Subcutaneous abdominal adipose tissue (tissue), 5 donors: ENCODE results near the gene RHNO1.

ENCODE experiments used
- H3K27ac ChIP-seq: one replicate; pipeline ENCODE4 v1.7.0; 2013; ENCODE audit warnings: low read depth, mild to moderate bottlenecking, inconsistent platforms, low read length, moderate library complexity
- H3K27me3 ChIP-seq, 5 donors: one replicate each; pipeline ENCODE4 v1.7.0; 2013; ENCODE audit warnings: low read length in 5 of 5, inconsistent platforms in 1 of 5; ENCODE audit not compliant: control insufficient read depth in 5 of 5, insufficient read depth in 4 of 5
- H3K36me3 ChIP-seq, 5 donors: one replicate each; pipeline ENCODE4 v1.7.0; 2013; ENCODE audit warnings: low read length in 5 of 5; ENCODE audit not compliant: control insufficient read depth in 5 of 5, insufficient read depth in 5 of 5
- H3K4me1 ChIP-seq, 5 donors: one replicate each; pipeline ENCODE4 v1.7.0; 2013; ENCODE audit warnings: low read length in 5 of 5, mild to moderate bottlenecking in 3 of 5, moderate library complexity in 1 of 5; ENCODE audit not compliant: control insufficient read depth in 5 of 5, insufficient read depth in 5 of 5
- H3K4me3 ChIP-seq, 5 donors: one replicate each; pipeline ENCODE4 v1.7.0; 2013; ENCODE audit warnings: low read length in 5 of 5, low read depth in 1 of 5
- H3K9ac ChIP-seq, 5 donors: one replicate each; pipeline ENCODE4 v1.7.0; 2013; ENCODE audit warnings: low read length in 5 of 5, mild to moderate bottlenecking in 4 of 5, moderate library complexity in 3 of 5
- H3K9me3 ChIP-seq, 5 donors: one replicate each; pipeline ENCODE4 v1.7.0; 2013; ENCODE audit warnings: low read length in 5 of 5; ENCODE audit not compliant: control insufficient read depth in 5 of 5
- donor health status: healthy.
- donor health status: healthy.
- donor health status: healthy.
- donor health status: healthy.
- donor health status: healthy.

The RHNO1 gene

GRCh38 chr12:2879853-2880252 lies 2.8 kb downstream of the RHNO1 start:
- no peaks in the 10 kb centered on the region for H3K9me3 ChIP-seq
- no peaks in the 10 kb centered on the region for H3K36me3 ChIP-seq
- no peaks in the 10 kb centered on the region for H3K27me3 ChIP-seq
- H3K4me3 ChIP-seq: no peak overlapping the region
- peaks cover 2 to 20% (median 19%) of the 10 kb centered on the region in 5 donors for H3K4me1 ChIP-seq
- no peak overlapping the region for H3K27ac ChIP-seq
- no peak overlapping the region for H3K9ac ChIP-seq

DNA sequence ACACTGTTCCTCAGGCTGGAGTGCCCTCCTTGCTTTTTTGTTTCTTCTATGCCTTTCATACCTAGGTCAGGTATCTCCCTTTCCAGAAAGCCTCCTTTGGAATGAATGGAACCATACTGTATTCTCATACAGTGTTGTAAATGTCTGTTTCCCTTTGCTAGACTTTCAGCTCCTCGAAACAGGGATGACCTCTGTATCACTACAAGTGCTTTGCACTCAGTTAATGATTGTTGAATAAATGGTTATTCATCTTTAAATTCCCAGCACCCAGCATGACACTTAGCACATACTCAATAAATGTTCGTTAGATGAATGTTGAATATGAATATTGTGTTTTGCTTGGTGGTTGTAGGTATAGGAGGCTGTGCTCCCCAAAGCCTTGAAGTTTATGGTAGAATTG lies 7.8 kb downstream of the RHNO1 start:
- Histone ChIP-seq H3K36me3 (peaks cover 0 to 4% (median 0%) of the 10 kb centered on the region in 5 donors), H3K4me1 (no peaks in the 10 kb centered on the region), H3K9ac (no peak overlapping the region), H3K9me3 (no peaks in the 10 kb centered on the region), H3K4me3 (no peak overlapping the region), H3K27me3 (no peaks in the 10 kb centered on the region), H3K27ac (no peak overlapping the region)

- Histone ChIP-seq H3K27me3 (no peaks in the 10 kb centered on the region), H3K4me1 (peaks cover 0 to 13% (median 12%) of the 10 kb centered on the region in 5 donors), H3K27ac (no peak overlapping the region), H3K9ac (no peak overlapping the region), H3K4me3 (no peak overlapping the region), H3K9me3 (no peaks in the 10 kb centered on the region), H3K36me3 (peaks cover 0 to 4% (median 0%) of the 10 kb centered on the region in 5 donors)
Measured at GRCh38 chr12:2886768-2887450, 9.9 kb downstream of the RHNO1 start.

GRCh38 chr12:2890001-2890387 lies 13.0 kb downstream of the RHNO1 start:
- Histone ChIP-seq H3K9ac (peak overlapping the region; percentile 63 to 84 (median 74)), H3K27ac (peak overlapping the region; percentile 97), H3K36me3 (peaks cover 0 to 4% (median 0%) of the 10 kb centered on the region in 5 donors), H3K27me3 (no peaks in the 10 kb centered on the region), H3K4me3 (peak overlapping the region; percentile 70 to 91 (median 76)), H3K4me1 (peaks cover under 1 to 32% (median 26%) of the 10 kb centered on the region in 5 donors), H3K9me3 (no peaks in the 10 kb centered on the region)

DNA sequence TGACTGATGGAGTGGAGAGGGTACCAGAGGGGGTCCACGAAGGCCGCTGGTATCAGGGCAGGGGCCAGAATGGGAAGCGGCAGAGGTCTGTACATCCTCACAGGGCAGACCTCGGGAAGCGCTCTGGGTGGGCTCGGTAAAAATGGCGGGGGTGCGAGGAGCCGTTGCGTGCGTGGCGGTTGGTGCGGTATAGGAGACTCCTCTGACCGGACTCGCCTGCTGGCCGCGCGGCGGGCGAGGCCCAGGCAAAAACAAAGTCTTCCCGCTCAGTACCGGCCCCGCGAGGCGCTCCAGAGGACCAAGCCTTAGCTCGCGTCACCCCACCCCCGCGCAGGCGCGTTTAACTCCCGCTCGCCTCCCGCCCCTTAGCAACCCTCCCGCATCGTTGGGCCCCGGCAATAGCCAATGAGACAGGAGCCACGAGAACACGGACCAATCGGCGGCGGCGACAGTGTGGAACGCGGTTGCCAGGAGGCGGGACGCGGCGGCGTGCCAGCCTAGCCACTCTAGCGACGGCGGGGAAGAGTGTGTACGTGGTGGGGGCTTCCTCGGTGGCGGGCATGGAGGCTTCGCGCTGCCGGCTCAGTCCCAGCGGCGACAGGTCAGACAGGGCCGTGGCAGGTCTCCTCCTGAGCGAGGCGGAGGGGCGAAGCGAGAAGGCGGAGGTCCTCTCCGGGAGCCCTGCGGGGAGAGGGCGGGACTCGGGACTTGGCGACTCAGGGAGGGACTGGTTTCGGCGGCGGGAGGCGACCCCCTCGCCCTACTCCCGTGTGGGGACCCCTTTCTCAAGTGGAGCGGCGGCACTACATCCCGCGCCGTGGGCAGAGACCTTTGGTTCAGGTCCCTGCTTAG lies 13.6 kb downstream of the RHNO1 start, which contains the start of gene TULP3:
Gene TULP3 (plus strand): TSS at position 504 of the 852 bp plus-strand sequence. CDS start 57 bp downstream, at position 561.
- Histone ChIP-seq H3K36me3 (peaks cover 0 to 4% (median 0%) of the 10 kb centered on the region in 5 donors), H3K9me3 (no peaks in the 10 kb centered on the region), H3K27ac (peak within 1 kb of the TSS; percentile 97), H3K9ac (peak within 1 kb of the TSS; percentile 73 to 95 (median 93)), H3K27me3 (no peaks in the 10 kb centered on the region), H3K4me3 (peak within 1 kb of the TSS; percentile 71 to 91 (median 90)), H3K4me1 (peaks cover 5 to 36% (median 27%) of the 10 kb centered on the region in 5 donors)

DNA sequence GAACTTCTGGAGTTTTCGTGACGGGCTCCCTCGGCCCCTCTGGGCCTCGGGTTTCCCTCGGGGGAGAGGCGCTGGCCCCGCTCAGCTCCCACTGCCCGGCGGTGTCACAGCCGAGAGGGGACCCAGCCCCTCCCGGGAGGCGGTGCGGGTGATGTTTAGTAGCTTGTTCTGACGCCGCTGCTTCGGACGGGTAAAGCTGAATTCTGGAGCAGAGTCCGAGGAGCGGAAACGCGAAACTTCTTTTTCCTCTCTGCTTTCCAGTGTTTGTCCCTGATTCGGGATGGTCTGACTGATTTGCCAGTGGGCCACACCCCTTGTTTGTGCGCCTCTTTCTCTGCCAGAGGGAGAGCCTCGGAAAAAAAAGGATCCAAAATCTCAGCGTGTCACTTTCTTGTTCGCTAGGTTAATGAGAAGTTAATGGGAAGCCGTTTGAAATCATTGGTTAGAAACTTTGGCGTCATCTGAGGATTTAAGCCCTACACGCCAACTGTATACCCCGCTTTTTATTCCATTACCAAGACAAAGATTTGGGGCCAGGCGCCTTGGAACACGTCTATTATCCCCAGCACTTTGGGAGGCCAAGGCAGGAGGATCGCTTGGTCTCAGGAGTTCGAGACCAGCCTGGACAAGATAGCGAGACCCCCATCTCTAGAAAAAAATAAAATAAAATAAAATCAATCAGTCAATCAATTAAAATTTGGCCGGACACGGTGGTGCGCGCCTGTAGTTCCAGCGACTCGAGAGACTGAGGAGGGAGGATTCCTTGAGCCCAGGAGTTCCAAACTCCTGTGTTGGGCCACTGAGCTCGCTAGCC lies 14.4 kb downstream of the RHNO1 start:
- Histone ChIP-seq H3K9me3 (no peaks in the 10 kb centered on the region), H3K27ac (peak overlapping the region; percentile 97)

DNA sequence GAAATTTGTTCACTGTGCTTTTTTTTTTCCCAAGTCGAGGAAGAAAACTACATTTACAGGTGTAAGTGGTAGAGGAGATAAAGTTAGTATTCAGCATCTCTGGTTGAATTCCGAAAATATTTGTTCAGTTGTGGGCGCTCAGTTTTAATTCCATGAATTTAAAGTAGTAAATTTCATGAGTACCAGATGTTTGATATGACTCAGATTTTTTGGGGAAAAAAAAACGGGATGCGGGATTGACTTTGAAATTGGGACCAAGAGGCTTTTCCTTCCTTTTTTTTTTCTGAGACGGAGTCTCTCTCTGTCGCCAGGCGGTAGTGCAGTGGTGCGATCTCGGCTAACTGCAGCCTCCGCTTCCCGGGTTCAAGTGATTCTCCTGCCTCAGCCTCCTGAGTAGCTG lies 15.2 kb downstream of the RHNO1 start:
- H3K27ac ChIP-seq: peak overlapping the region; percentile 97
- peak overlapping the region in 1 of 5 donors; percentile 24 for H3K4me3 ChIP-seq
- H3K9me3 ChIP-seq: no peaks in the 10 kb centered on the region
- no peaks in the 10 kb centered on the region for H3K27me3 ChIP-seq
- peaks cover 0 to 4% (median 0%) of the 10 kb centered on the region in 5 donors for H3K36me3 ChIP-seq
- H3K9ac ChIP-seq: no peak overlapping the region
- peaks cover 5 to 37% (median 27%) of the 10 kb centered on the region in 5 donors for H3K4me1 ChIP-seq

More for the DNA sequence above, 14.4 kb downstream of the RHNO1 start:
- H3K9ac ChIP-seq: peak overlapping the region; percentile 73 to 95 (median 93)
- H3K27me3 ChIP-seq: no peaks in the 10 kb centered on the region
- peak overlapping the region; percentile 71 to 91 (median 90) for H3K4me3 ChIP-seq
- H3K4me1 ChIP-seq: peaks cover 5 to 37% (median 27%) of the 10 kb centered on the region in 5 donors
- peaks cover 0 to 4% (median 0%) of the 10 kb centered on the region in 5 donors for H3K36me3 ChIP-seq

GRCh38 chr12:2893007-2893406 lies 16.0 kb downstream of the RHNO1 start:
- Histone ChIP-seq H3K4me3 (no peak overlapping the region), H3K27ac (no peak overlapping the region), H3K4me1 (peaks cover 5 to 37% (median 27%) of the 10 kb centered on the region in 5 donors)

GRCh38 chr12:2895051-2895451 lies 18.0 kb downstream of the RHNO1 start:
- peak overlapping the region in 1 of 5 donors; percentile 53 for H3K9ac ChIP-seq
- H3K27ac ChIP-seq: peak overlapping the region; percentile 77
- peaks cover 5 to 35% (median 26%) of the 10 kb centered on the region in 5 donors for H3K4me1 ChIP-seq
- no peak overlapping the region for H3K4me3 ChIP-seq
- H3K36me3 ChIP-seq: no peaks in the 10 kb centered on the region
- no peaks in the 10 kb centered on the region for H3K9me3 ChIP-seq
- no peaks in the 10 kb centered on the region for H3K27me3 ChIP-seq

More at GRCh38 chr12:2893007-2893406, 16.0 kb downstream of the RHNO1 start:
- Histone ChIP-seq H3K36me3 (peaks cover 0 to 2% (median 0%) of the 10 kb centered on the region in 5 donors), H3K27me3 (no peaks in the 10 kb centered on the region), H3K9me3 (no peaks in the 10 kb centered on the region), H3K9ac (no peak overlapping the region)
